Middle frontal gyrus (tissue), 1 donor: Measurements from ENCODE around the gene KIFC1.
A peak's percentile ranks its signal among the peaks of the same experiment; 100 is the strongest.

ENCODE experiments used
- DNase-seq: peaks from one replicate; pipeline ENCODE4 v3.0.0-alpha.2; 2015; ENCODE audit warnings: low spot score; ENCODE audit errors: extremely low spot score

KIFC1 gene

DNA sequence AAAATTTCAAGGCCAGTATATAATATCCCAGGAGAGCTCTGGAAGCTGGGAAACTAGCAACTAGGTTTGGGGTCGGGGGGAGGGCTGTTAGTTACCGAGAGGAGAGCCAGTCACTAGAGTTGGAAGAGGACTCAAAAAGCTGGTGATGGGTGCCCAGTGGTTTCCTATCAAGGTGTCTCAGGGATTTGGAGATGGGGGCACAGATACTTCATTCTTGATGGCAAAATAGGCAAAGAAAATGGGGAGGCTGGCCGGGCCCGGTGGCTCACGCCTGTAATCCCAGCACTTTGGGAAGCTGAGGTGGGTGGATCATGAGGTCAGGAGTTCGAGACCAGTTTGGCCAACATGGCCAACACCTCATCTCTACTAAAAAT is 20.0 kb downstream of the KIFC1 start:
- DNase-seq, result no peak

DNA sequence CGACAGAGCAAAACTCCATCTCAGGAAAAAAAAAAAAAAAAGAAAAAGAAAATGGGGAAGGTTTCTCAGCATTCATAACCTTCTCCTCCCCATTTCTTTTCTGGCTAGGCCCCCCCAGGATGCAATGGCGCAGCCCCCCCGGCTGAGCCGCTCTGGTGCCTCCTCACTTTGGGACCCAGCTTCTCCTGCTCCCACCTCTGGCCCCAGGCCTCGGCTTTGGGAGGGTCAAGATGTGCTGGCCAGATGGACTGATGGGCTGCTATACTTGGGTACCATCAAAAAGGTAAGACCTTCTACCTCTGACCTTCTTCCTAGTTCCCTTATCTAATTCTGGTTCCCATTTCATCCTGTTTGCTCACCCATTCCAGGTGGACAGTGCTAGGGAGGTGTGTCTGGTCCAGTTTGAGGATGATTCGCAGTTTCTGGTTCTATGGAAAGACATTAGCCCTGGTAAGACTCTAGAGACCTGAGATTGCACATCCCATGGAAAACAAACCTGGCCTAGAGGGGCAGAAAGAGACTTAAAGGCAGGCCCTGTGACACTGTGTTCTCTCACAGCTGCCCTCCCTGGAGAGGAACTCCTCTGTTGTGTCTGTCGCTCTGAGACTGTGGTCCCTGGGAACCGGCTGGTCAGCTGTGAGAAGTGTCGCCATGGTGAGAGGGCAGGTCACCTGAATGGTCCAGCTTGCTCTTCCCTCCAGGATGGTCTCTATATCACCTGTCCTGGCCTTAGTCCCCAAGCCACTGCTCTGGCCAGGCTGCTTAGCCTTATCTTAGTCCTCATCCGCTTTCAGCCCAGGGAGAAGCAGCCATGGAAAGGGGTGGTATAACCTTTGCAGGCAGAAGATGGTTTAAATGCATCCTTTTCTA is 20.8 kb downstream of the KIFC1 start:
- no peak for DNase-seq

DNA sequence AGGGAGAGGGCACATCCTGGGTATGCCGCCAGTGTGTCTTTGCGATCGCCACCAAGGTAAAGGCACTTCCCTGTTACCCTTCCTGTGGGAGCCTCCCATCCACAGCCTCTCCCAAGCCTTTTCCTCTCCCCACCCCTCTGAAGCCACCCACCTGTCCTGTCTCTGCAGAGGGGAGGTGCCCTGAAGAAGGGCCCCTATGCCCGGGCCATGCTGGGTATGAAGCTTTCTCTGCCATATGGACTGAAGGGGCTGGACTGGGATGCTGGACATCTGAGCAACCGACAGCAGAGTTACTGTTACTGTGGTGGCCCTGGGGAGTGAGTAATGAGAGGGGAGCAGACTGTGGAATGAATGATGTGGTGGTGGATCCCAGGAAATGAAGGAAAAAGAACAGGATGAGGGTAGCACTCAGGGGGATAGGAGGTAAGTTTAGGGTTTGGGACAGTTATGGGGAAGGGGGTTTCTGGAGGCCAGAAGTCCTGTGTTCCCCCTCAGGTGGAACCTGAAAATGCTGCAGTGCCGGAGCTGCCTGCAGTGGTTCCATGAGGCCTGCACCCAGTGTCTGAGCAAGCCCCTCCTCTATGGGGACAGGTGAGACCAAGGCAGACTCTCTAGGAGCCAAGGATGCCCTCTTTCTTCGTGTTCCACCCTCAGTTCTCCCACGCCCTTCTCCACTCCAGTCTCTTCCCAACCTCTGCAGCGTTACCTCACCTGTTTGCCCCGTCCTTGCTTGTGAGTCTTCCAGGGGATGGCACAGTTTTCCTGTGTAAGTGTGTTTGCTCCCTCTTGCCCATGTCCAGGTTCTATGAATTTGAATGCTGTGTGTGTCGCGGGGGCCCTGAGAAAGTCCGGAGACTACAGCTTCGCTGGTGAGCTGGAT is 21.9 kb downstream of the KIFC1 start:
- no peak for DNase-seq

DNA sequence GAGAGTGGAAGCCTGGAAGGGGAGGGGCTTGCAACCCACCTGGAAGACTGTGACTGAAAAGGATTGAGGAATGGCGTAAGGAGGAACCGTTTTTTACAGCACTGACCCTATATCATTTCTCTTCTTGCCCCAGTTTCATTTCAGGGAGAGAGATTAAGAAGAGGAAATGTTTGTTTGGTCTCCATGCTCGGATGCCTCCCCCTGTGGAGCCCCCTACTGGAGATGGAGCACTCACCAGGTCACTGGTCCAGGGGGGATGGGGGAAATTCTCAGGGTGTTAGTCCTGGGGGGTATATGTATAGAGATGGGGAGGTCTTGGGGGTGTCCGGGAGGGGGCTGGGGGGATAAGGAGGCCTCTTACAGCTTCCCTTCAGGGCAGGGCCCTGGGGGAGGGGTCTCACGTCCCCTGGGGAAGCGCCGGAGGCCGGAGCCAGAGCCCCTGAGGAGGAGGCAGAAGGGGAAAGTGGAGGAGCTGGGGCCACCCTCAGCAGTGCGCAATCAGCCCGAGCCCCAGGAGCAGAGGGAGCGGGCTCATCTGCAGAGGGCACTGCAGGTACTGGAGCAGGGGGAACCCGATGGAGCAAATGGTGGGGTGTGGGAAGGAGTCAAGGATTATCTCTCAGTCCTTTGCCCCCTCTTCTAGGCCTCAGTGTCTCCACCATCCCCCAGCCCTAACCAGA is 23.1 kb downstream of the KIFC1 start:
- DNase-seq, result no peak

DNA sequence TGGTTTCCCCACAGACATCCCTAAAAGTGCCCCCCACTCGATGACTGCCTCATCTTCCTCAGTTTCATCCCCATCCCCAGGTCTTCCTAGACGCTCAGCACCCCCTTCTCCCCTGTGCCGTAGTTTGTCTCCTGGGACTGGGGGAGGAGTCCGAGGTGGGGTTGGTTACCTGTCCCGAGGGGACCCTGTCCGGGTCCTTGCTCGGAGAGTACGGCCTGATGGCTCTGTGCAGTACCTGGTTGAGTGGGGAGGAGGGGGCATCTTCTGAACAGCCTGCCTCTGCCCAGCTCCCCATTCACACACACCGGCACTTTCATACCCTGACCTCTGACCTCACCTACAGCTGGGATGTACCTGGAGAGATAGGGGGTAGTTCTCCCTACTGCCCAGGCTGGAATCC is 24.2 kb downstream of the KIFC1 start:
- no peak for DNase-seq

DNA sequence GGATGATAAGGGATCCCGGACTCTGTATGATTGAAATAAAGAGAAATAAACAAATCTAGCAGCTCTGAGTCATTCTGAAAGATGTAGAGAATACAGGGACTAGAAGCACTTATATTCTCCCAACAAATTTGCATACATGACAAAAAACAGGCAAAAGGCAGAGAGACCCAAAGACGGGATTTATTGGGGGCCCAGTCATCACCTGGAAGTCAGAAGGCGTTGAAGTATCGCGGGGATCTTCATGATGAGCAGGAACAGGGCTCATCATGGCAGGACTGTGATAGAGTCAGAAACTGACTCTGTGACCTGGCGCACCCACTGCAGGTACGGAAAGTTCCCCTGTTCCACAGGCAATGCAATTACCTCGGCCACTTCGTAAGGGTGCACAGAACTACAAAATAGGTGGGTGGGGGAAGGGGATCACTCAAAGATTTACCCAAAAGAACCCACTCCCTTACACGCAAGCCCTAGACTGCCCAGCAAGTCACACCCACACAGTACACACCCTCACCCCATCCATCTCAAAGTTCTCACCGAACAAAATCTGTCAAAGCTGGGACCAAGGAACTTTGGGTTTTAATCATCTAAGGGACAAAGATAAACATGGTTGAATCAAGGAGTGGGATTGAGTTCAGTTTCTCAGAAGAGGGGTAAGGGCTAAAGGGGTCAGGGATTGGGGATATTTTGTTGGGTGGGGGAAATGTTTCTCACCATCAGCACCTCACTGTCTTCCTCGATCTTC is 24.9 kb downstream of the KIFC1 start:
- no peak for DNase-seq

DNA sequence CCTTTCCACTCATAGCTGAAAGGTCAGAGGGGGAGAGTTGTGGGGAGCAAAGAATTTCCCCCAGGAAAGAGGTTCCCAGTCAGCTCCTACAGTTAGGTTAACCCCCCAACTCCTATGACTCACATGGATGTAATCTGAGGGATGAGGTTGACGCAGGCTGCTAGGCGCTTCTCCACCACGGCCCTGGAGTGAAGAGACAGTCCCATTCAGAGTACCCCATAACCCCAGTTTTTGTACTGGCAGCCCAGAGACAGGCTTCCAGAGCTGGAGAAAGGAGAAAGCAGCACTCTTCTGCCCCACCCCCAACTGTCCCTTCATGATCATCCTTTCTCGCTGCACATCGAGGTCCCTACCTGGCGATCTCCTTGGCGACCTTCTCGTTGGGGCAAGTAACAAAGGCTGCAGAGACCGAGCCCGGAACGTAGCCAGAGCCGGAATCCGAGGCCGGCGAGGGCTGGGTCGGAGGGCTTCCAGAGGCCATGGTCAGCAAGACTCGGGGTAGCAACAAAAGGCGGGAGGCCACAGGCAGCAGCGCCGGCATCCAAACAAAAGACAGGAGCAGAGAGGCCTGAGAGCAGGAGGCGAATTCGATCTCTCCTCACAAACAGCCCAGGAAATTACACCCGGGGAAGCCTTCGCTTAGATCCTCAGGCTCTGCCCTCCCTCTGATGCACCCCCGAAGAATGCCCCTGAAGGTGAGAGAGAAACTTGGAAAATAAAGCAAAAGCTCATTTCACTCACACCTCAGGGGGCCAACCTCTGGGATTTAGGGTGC is 25.7 kb downstream of the KIFC1 start:
- DNase-seq, result no peak

DNA sequence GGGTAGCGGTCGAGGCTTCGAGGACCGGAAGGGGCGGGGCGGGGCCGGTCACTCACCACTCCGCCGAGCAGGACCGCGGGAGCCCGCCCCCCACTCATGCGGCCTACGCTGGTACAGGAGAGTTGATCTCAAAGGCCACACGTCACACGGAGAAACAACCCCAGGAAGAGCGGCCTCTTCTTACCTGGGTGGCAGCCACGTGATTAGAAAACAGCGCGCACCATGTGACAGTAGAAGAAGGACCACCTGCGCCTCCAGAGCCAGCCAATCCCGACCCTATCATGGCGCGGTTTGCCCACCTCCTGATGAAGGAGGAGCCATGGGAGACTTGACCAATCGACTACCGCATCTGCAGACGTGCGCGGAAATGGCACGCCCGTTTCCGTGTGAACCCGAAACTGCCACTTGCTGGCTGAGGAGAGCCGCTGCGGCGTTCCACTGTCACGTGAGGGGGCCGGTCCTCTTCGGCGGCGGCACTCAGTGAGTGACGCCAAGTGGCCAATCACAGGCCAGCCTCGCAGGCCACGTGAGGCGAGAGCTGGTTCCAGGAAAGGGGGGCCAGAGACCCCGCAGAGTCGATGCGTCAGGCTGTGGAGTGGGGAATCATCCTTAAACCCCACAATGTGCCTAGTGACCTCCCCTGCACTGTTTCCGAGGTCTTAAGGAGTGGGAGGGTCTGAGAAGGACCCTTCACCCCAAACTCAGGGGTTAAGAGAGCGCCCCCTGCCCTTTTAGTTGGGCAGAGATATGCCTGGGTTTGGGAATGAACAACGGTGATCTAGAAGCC is 26.5 kb downstream of the KIFC1 start, which contains the start of gene CUTA:
Gene CUTA, minus strand, starts transcription at position 205 of the 787 bp plus-strand sequence. Its CDS starts 107 bp downstream, at position 98.
- DNase-seq, result peak; percentile 100

DNA sequence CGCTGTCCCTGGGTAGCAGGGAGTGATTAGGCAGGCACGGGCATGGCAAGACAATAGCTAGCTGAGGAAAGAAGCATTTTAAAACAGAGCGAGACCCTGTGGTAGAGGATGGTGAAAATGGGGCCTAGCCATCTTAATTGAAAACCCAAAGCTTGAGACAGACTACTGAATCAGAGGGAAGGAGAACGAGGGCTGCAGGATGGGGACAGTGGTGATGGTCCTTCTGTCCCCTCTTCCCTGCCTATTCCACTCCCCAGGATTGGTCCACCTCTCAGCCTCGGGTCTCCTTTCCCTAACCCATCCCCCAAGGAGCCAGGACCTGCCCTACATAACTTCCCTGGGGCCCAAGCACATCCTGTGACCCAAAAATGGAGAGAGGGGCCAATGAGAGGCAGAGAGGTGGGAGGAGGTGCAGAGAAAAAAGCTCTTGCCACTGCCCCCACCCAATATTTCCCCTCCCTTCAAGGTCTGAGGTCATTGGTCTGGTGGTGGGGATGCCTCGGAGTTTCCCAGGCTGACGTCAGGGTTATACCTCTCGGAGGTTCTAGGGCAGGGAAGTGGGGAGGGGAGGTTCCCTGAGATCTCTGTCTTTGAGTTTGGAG is 27.2 kb downstream of the KIFC1 start:
- no peak for DNase-seq

DNA sequence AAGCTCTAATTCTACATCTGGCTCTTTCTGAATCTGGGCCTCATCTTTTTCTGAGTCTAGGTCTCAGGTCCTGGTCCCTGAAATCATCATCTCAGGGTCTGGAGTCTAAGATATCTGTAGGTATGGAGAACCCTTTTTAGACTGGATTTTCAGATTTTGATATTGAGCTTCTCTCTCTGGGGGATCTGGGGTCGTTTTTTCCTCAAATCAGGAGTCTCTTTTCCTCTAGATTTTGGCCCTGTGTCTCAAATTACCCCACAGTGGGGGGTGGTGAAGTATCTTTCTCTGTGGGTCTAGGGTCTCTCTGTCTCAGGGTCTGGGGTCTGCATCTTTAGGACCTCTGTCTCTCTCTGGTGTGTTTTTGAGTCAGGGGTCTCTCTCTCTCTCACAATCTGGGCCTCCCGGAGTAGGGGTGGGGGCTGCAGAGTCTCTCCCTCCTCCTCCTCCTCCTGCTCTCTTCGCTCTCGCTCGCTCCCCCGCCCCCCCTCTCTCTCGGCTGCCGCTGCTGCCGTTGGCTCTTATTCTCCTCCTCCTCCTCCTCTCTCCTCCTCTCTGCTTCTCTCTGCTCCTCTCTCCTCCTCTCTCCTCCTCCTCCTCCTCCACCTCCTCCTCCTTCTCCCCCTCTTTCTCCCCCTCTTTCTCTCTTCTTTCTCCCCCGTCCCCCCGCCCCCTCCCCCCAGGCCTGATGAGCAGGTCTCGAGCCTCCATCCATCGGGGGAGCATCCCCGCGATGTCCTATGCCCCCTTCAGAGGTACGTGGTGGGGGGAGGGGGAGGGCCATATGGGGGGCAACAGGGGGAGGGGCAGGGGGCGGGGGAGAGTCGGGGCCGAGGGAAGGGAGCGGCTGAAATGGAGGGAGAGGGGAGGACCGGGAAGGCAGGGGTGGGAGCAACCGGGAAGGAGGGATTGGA is 28.2 kb downstream of the KIFC1 start, which contains the start of gene SYNGAP1:
Gene SYNGAP1, plus strand, starts transcription at position 486 of the 911 bp plus-strand sequence. Its CDS starts 200 bp downstream, at position 686.
- no peak for DNase-seq

DNA sequence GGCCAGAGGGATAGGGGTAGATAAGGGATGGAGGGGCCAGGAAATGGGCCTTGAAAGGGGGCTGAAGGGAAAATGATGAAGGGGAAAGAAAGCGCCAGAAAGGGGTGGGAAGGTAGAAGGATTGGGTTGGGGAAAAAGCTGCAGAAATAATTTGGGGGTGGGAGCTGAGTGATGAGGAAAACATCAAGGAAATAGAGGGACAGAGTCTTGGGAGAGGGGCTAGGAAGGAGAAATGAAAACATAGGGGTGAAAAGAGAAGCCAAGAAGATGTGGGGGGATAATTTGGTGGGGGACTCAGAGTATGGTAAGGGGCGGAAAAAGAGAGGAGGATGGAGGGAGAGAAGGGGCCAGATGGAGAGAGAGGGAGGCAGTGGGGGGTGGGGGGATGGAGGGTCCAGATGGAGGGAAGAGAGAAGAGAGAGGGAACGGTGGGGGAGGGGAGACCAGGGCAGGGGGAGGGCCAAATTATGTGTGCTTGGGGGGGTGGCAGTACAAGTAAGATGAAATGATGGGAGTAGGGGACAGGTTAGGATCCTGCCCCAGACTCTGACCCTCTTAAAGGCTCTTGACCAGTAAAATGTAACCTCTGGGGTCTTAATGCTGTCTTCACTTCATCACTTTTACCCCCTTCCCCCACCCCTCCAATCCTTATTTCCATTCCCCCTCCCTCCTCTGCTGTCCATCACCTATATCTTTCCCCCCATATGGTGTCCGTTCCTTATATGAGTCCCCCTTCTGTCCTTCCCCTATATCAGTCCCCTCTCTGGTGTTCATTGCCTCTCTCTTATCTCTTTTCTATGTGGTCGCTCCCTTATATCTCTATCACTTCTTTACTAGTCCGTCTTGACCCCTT is 29.1 kb downstream of the KIFC1 start:
- no peak for DNase-seq

DNA sequence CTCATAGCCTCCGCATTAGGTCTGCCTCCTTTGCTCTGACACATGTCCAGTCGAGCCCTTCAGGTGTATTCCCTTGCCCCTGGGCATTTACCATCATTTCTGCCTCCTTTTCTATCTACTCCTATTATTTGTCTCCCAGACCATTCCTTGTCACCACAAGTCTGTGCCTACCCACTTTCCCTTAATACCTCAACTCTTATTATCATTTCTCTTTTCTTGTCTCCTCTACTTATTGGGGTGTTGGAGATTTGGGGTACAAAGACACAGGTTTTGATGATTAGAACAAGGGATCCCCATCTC is 29.7 kb downstream of the KIFC1 start:
- DNase-seq, result no peak

DNA sequence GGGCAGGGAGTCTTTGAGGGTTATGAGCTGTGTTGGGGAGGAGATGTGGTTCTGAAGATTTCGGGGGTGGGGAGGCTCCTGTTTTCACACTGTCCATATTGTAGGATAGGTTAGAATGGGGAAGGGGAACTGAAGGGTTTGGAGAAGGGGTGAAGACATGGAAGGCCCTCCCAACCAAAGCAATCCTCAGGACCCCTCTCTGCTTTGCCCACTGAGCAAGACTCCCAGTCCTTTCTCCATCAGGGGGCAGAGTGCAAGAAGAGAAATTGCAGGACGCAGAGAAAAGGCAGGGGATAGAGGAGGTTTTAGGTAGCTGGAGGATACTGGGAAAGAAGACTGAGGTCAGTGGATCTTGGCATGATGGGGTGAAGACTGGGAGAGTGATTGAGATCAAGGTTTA is 32.2 kb downstream of the KIFC1 start:
- no peak for DNase-seq

DNA sequence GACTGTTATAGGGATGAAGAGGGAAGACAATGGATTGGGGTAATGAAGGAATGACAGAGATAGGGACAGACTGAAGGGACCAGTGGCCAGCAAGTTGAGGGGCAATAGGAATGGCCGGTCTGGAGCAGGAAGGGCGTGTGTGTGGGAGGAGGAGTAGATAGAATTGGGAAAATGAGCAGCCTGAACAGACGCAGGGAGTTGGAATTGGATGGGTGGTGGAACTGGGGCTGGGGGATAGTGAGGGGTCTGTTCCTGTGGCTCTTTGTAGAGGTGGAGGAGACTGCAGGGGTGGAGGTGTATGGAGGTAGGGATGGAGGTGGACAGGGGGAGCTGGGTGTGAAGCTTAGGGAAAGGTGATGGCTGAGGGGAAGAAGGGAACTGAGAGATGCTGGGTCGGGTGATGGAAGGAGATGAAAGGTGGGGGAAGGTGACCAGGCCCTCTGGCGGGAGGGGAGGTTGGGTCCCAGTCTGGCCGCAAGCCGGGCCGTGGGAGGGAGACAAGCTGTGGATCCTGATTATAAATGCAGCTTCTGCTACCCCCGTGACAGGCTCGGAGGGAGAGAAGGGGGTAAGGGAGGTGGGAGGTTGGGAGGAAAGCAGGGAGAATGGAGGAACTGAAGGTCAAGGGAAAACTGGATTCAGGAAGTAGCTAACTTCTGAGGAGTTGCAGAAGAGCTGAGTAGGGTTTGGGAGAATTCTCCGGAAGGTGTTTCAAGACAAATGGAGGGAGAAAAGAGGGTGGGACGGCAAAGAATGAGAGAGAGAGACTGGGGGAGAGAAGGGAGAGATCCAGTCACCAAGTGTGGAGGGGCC is 33.4 kb downstream of the KIFC1 start:
- DNase-seq, result no peak

DNA sequence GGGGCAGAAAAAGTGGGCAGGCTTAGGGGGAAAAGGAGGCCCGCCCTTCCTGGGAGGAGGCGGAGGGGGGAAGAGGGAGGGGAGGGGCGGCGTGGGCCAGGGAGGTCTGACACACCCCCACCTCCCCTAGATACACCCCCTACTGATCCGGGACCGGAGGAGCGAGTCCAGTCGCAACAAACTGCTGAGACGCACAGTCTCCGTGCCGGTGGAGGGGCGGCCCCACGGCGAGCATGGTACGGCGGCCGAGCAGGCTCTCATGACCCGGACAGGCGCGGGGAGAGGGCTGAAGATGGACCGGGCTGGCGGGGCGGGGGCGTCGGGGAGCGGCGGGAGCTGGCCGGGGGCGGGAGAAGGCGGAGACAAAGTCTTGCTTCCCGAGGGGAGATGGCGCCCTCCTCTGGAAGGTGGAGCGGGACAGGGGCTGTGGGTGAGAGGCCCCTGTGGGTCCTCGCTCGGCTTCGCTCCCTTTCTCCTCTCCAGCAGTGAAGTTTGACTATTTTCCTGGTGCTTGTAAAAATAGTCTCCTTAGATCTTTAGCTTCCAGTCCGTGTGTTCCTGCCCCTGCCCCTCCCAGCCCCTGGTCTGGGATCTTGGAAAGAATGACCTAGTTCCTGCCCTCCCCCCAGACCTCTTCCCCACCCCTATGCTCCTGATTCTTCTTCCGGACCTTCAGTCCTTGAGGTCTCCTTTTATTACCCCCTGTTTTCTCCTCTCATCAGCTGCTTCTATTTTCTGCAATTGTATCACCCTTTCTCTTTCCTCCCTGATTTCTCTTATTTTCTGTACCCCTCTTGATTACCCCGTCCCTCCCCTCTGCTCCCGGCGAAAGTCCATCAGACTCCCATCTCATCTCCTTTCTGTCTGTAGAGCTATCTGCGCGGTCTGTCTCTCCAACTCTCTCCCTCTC is 34.3 kb downstream of the KIFC1 start:
- no peak for DNase-seq
